IPS-11a (cell line): ENCODE results near the gene NCKAP5.

Experiments used
- H3K4me3 ChIP-seq: one replicate; pipeline ENCODE4 v1.5.1; 2013; ENCODE audit warnings: low read depth, low read length, control low read depth

NCKAP5 gene

GRCh38 chr2:133409581-133410285 lies 158.5 kb downstream of the NCKAP5 start:
- H3K4me3 ChIP-seq: no peak overlapping the region

DNA sequence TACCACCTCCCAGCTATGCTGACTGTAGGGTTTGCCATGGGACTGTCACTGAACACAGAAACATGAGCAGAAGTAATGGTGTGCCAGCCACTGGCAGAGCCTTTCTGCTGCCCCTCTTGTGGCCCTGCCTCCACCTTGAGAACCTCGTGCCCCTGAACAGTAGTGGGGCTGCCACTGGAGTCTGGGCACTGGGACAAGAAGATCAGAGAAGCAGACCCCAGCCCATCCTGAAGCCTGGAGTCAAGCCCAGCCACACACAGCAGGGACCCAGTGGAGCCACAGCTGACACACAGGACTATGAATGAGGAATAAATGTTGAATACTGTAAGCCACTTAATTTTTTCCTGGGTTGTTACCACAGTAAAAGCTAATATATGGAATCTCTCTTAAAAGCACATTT lies 159.6 kb downstream of the NCKAP5 start:
- no peak overlapping the region for H3K4me3 ChIP-seq

- no peak overlapping the region for H3K4me3 ChIP-seq
These were observed 160.9 kb downstream of the NCKAP5 start for GRCh38 chr2:133407341-133407740.

DNA sequence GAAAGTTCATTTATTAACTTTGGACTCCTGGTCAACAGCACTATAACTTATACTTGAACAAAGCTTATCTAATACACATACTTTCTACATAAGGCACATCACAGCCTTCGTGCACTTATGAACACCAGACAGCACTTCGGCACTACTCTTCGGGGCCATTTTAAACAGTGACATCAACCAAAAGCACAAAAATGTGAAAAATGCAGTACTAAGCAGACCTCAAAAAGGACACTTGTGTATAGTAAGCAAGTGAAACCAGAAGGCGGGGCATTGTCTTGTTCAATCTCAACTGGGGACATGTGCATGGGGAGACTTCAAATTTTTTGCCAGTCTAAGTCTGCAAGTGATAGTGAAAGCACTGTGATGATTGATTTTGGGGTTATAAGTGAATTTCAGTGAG lies 163.0 kb downstream of the NCKAP5 start:
- H3K4me3 ChIP-seq: no peak overlapping the region

DNA sequence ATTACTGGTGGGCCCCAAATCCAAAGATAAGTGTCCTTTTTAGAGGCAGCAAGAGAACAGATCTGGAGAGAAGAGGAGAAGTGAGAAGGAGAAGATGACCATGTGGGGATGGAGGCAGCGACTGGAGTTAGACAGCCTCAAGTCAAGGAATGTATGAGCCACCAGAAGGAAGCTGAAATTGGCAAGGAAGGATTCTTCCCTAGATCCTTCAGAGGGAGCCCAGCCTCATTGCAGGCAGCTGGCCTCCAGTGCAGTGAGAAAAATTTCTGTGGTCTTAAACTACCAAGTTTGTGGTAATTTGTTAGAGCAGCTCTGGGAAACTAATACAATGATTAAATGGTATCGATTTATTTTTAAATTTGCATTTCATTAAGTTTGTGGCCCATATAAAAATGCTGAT lies 167.9 kb downstream of the NCKAP5 start:
- no peak overlapping the region for H3K4me3 ChIP-seq

- no peak overlapping the region for H3K4me3 ChIP-seq
These were observed 174.4 kb downstream of the NCKAP5 start for GRCh38 chr2:133393895-133394294.

DNA sequence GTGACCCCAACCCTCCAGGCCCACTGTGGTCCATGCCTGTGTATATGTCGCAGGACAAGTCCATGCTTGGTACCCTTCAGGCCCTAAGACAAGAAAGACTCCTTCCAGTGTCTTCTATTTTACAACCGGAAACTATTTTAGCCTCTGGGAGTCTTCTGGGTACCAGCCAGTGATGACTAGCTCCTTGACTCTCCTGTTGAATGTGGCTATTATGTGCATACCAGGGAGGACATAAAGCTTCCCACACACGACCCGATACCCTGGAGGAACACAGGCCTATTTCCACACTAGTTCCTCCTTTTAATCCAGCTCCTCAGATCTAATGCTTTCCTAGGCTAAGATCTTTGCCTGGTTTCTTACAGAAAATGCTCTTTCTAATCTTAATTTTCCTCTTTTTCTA lies 178.1 kb downstream of the NCKAP5 start:
- no peak overlapping the region for H3K4me3 ChIP-seq

DNA sequence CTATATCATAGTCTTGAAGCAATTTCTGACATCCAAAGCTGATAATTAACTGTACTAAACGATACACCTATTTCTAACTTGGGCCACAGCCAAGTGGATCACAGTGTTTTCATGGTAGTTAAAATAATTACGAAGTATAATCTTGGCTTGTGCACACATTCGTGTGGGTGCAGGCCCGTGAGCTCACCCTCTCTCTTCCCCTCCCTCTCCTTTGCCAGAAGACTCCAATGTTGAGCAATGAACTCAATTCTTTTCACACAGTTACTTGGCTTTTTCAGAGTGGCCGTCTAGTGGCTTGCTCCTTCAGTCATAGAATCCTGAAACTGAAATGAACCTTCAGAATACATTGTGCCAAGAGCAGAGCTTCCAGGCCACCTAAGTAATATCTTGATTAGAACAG lies 178.7 kb downstream of the NCKAP5 start:
- no peak overlapping the region for H3K4me3 ChIP-seq

DNA sequence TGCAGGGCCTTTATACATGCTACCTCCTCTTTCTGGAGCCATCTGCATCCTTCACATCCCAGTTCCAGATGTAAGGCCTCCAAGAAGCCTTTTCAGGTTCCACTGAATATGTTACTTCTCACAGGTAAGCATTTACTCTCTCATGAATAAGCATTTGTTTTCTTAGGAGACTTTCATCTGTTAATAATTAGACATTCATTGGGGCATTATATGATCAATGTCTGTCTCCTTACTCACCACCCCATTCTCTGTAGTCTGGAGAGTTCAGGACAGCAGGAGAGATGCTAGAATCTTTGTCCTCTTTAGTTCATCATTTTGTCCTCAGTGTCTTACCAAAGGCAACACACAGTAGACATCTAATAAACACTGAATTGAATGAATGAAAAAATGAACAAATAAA lies 185.7 kb downstream of the NCKAP5 start:
- H3K4me3 ChIP-seq: no peak overlapping the region

- H3K4me3 ChIP-seq: no peak overlapping the region
These were observed 187.3 kb downstream of the NCKAP5 start for GRCh38 chr2:133380991-133381390.

- no peak overlapping the region for H3K4me3 ChIP-seq
These were observed 189.2 kb downstream of the NCKAP5 start for GRCh38 chr2:133378928-133379549.

- no peak overlapping the region for H3K4me3 ChIP-seq
These were observed 189.9 kb downstream of the NCKAP5 start for GRCh38 chr2:133378386-133378785.

DNA sequence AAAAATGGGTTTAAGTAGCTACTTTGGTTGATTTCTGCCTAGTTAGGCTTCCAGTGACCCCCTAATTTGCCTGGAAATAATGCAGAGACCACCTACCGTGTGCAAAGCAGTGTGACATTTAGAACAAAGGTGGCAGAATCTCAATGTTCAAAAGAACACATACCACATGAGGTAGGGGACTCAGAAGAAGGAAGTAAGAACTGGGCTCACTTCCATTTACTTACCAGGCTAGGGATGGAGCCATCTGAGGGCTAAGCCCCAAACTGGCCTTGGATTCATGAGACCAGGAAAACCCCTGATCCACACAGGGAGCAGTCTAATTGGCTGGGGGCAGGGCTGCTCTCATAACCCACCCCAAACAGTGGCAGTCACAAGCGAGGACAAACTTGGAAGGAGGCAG lies 190.7 kb downstream of the NCKAP5 start:
- no peak overlapping the region for H3K4me3 ChIP-seq

- no peak overlapping the region for H3K4me3 ChIP-seq
These were observed 191.2 kb downstream of the NCKAP5 start for GRCh38 chr2:133377021-133377481.

DNA sequence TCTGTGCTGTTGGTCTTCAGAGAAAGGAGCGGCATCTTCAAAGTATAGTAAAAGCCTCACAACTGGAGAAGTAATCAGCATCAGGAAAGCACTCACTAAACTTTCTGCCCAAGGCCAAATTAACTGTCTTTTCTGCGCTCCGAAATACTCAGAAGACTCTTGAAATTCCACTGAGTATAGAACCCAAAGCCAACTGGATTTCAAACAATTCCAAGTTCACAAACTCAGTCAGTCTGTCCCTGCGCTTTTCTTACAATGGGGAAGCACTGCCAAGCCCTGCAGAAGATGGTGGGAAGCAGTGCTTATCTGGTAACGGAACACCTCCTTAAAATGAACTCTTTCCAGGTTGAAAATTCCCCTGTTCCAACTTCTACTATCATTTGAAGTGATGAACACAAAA lies 193.5 kb downstream of the NCKAP5 start:
- H3K4me3 ChIP-seq: no peak overlapping the region

- H3K4me3 ChIP-seq: no peak overlapping the region
These were observed 197.0 kb downstream of the NCKAP5 start for GRCh38 chr2:133371286-133371685.

GRCh38 chr2:133369901-133370658 lies 198.2 kb downstream of the NCKAP5 start:
- no peak overlapping the region for H3K4me3 ChIP-seq

DNA sequence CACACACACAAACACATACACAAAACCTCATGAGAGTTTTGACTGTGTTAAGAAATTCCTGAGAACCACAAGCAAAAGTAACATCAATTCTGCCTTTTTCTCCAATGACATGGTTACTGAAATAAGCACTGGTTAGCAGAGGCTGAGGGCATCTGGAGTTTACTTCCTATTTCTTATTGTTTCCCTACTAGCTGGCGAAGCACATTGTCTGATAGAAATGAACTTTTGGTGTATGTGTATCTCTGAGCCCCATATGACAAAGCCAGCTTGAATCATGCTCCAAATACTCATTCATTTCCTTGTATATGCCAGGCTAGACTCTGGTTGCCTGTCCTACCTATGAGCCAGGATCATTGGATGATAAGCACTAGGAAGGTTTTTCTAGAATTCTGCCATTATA lies 203.1 kb downstream of the NCKAP5 start:
- no peak overlapping the region for H3K4me3 ChIP-seq

- no peak overlapping the region for H3K4me3 ChIP-seq
These were observed 203.6 kb downstream of the NCKAP5 start for GRCh38 chr2:133364636-133365035.

GRCh38 chr2:133363884-133364283 lies 204.4 kb downstream of the NCKAP5 start:
- no peak overlapping the region for H3K4me3 ChIP-seq

GRCh38 chr2:133362061-133362476 lies 206.2 kb downstream of the NCKAP5 start:
- no peak overlapping the region for H3K4me3 ChIP-seq

- no peak overlapping the region for H3K4me3 ChIP-seq
These were observed 207.4 kb downstream of the NCKAP5 start for GRCh38 chr2:133360882-133361281.
